ENCODE measurements around the gene RAPGEF3. TPM values are rescaled to one million over a fixed set of nuclear protein-coding genes. Genes with fewer than 3 reads are reported as not detected.

The RAPGEF3 gene
- total and polyA plus RNA-seq, 4 donors: 8.3 to 40.4 (median 18.9) TPM

DNA sequence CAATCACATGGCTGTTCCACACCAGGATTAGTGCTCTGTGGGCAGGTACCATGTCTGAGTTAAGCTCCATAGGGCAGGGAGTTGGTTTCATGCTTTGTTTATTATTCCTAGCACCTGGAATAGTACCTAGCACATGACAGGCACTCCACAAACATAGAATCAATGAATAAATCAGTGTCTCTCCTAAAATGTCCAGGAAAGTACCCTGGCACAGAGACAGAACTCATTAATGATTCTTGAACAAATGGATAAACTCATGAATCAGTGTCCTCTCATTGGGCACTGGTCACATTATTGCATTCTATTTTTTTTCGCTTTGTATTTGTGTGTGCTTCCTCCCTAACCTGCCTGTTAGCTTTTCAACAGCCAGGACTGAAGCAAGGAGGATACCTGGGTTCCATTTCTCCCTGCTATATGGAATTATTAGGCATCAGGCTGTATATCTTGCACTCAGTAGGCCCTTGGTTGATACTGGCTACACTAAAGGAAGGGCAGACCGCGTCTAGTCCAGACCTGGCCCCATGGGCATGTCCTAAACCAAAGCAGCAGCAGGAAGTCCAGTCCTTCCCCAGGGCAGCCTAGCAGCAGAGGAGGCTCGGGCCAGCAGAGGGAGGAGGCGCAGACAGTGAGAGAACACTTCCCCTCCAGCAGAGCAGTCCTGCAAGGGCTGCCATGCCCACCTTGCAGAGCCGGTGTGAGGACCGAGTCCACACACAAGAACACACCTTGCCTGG, 42.7 kb upstream of the RAPGEF3 start:
- H3K4me1 ChIP-seq (ENCODE audit: control insufficient read depth in 5 of 5, insufficient read depth in 5 of 5, low read length in 5 of 5): peaks cover 6 to 55% (median 28%) of the 10 kb centered on the region in 5 donors
- peak overlapping the region in 1 of 2 donors; percentile 87 for H3K27ac ChIP-seq (ENCODE audit: low read depth in 1 of 2, low read length in 1 of 2)
- no peak for DNase-seq
- peaks cover 9 to 34% (median 11%) of the 10 kb centered on the region in 4 donors for H3K36me3 ChIP-seq (ENCODE audit: control insufficient read depth in 4 of 4, insufficient read depth in 4 of 4, low read length in 4 of 4)
- TF ChIP-seq, protein P1, sequence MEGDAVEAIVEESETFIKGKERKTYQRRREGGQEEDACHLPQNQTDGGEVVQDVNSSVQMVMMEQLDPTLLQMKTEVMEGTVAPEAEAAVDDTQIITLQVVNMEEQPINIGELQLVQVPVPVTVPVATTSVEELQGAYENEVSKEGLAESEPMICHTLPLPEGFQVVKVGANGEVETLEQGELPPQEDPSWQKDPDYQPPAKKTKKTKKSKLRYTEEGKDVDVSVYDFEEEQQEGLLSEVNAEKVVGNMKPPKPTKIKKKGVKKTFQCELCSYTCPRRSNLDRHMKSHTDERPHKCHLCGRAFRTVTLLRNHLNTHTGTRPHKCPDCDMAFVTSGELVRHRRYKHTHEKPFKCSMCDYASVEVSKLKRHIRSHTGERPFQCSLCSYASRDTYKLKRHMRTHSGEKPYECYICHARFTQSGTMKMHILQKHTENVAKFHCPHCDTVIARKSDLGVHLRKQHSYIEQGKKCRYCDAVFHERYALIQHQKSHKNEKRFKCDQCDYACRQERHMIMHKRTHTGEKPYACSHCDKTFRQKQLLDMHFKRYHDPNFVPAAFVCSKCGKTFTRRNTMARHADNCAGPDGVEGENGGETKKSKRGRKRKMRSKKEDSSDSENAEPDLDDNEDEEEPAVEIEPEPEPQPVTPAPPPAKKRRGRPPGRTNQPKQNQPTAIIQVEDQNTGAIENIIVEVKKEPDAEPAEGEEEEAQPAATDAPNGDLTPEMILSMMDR (IDR thresholded peaks at IDR 0.05; ENCODE audit: control extremely low read depth, extremely low read depth): no peak
- H3K9me3 ChIP-seq (ENCODE audit: control insufficient read depth in 4 of 4, insufficient read depth in 3 of 4, low read length in 3 of 4): no peaks in the 10 kb centered on the region
- H3K4me3 ChIP-seq: no peak overlapping the region
- H3K27me3 ChIP-seq (ENCODE audit: control insufficient read depth in 3 of 3, insufficient read depth in 3 of 3, low read length in 2 of 3): no peaks in the 10 kb centered on the region
- WGBS, 2 donors: 44 to 50% methylated on average over 7 of the region's 7 CpGs
- no peak for ATAC-seq (ENCODE audit: insufficient read depth, low FRiP score)
- no peak overlapping the region for H3K9ac ChIP-seq (ENCODE audit: insufficient read depth in 1 of 2, low read length in 2 of 2)

DNA sequence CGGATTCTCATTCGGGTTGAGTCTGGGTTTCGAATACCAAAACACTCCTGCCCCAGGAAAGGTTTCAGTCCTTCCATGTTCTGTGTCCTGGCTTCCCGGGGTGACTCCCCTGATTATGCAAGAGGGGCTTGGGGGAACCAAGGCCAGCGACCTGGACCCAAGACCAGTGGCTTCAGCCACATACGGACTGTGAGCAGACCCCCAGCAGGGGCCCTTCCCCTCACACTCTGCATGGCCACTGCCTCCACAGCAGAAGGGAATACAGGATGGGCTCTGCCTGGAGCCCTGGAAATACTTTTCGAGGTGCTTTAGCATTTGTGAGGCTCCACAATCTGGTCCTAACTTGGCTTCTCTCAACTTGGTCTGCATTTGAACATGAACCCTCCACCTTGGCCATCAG, 41.9 kb upstream of the RAPGEF3 start:
- Histone ChIP-seq H3K36me3 (ENCODE audit: control insufficient read depth in 4 of 4, insufficient read depth in 4 of 4, low read length in 4 of 4) (peaks cover 9 to 41% (median 11%) of the 10 kb centered on the region in 4 donors), H3K9ac (ENCODE audit: insufficient read depth in 1 of 2, low read length in 2 of 2) (no peak overlapping the region), H3K27ac (ENCODE audit: low read depth in 1 of 2, low read length in 1 of 2) (peak overlapping the region in 1 of 2 donors; percentile 81), H3K4me1 (ENCODE audit: control insufficient read depth in 5 of 5, insufficient read depth in 5 of 5, low read length in 5 of 5) (peaks cover 6 to 50% (median 22%) of the 10 kb centered on the region in 5 donors), H3K4me3 (no peak overlapping the region), H3K9me3 (ENCODE audit: control insufficient read depth in 4 of 4, insufficient read depth in 3 of 4, low read length in 3 of 4) (no peaks in the 10 kb centered on the region), H3K27me3 (ENCODE audit: control insufficient read depth in 3 of 3, insufficient read depth in 3 of 3, low read length in 2 of 3) (no peaks in the 10 kb centered on the region)
- no peak for ATAC-seq (ENCODE audit: insufficient read depth, low FRiP score)
- TF ChIP-seq, protein P1 (IDR thresholded peaks at IDR 0.05; ENCODE audit: control extremely low read depth, extremely low read depth): no peak
- WGBS, 2 donors: 80 to 91% methylated on average over 7 of the region's 7 CpGs
- DNase-seq: no peak

DNA sequence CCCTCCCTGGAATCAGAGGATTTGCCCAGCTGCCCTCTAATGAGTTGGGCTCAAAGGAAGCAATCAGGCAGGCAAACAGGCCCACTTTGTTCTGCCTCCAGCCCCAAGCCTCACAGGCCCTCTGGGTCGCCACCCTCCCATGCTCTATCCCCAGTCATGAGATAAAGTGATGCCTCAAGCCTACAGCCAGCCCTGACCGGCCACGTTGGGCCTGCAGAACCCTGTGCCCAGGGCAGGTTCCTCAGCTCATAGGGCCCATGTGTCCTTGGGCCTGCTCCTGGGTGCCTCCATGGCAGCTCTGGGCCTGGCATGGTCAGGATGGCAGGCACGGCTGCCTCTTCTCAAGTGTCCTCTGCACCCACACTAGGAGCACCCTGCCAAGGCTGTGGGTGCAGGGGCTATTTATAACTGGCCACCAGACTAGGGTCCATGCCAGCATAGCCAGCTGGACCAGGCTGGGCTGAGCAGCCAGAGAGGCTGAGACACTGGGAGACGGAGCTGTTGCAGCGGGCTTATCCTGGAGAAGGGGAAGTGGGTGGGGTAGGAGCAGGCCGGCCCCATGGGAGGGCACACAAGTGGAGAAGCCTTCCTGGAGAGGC, 40.8 kb upstream of the RAPGEF3 start:
- H3K36me3 ChIP-seq (ENCODE audit: control insufficient read depth in 4 of 4, insufficient read depth in 4 of 4, low read length in 4 of 4): peaks cover 13 to 47% (median 14%) of the 10 kb centered on the region in 4 donors
- ATAC-seq (ENCODE audit: insufficient read depth, low FRiP score): peak; percentile 37
- no peaks in the 10 kb centered on the region for H3K27me3 ChIP-seq (ENCODE audit: control insufficient read depth in 3 of 3, insufficient read depth in 3 of 3, low read length in 2 of 3)
- no peak for DNase-seq
- no peaks in the 10 kb centered on the region for H3K9me3 ChIP-seq (ENCODE audit: control insufficient read depth in 4 of 4, insufficient read depth in 3 of 4, low read length in 3 of 4)
- 45 to 53% methylated on average over 7 of the region's 7 CpGs for WGBS, 2 donors
- TF ChIP-seq, protein P1 (IDR thresholded peaks at IDR 0.05; ENCODE audit: control extremely low read depth, extremely low read depth): no peak
- peaks cover 3 to 42% (median 19%) of the 10 kb centered on the region in 5 donors for H3K4me1 ChIP-seq (ENCODE audit: control insufficient read depth in 5 of 5, insufficient read depth in 5 of 5, low read length in 5 of 5)
- H3K27ac ChIP-seq (ENCODE audit: low read depth in 1 of 2, low read length in 1 of 2): peak overlapping the region in 1 of 2 donors; percentile 81
- H3K9ac ChIP-seq (ENCODE audit: insufficient read depth in 1 of 2, low read length in 2 of 2): no peak overlapping the region
- no peak overlapping the region for H3K4me3 ChIP-seq

Data from lung (tissue), 12 donors.